Measurements from ENCODE around the gene CCSAP.
"Not testable (repeated sequence)": the region's sequence is repeated elsewhere in the genome, so short reads cannot be mapped to it uniquely, and the experiment has no call there.

Gene CCSAP

GRCh38 chr1:229342656-229343569, at the start of gene CCSAP:
TSS of gene CCSAP (minus strand) at chr1:229343047. CDS start at chr1:229342465, 582 bp downstream.
- DNase-seq = no peak

GRCh38 chr1:229390130-229390529, 47.3 kb upstream of the CCSAP start:
- no peak for DNase-seq

- no peak for DNase-seq
Observed at GRCh38 chr1:229388897-229389580, 46.2 kb upstream of the CCSAP start.

GRCh38 chr1:229385853-229386456, 43.1 kb upstream of the CCSAP start:
- no peak for DNase-seq

- DNase-seq = no peak
Observed at GRCh38 chr1:229384822-229385221, 42.0 kb upstream of the CCSAP start.

- DNase-seq = no peak
Observed at GRCh38 chr1:229383961-229384360, 41.1 kb upstream of the CCSAP start.

- no peak for DNase-seq
Observed at GRCh38 chr1:229383188-229383587, 40.3 kb upstream of the CCSAP start.

GRCh38 chr1:229381234-229381633, 38.4 kb upstream of the CCSAP start:
- DNase-seq = peak; percentile 91

GRCh38 chr1:229380536-229381160, 37.8 kb upstream of the CCSAP start:
- DNase-seq = peak; percentile 90

GRCh38 chr1:229379846-229380245, 37.0 kb upstream of the CCSAP start:
- DNase-seq = peak; percentile 79

GRCh38 chr1:229378586-229379367, 35.9 kb upstream of the CCSAP start:
- DNase-seq = peak; percentile 18

- not testable (repeated sequence) for DNase-seq
Observed at GRCh38 chr1:229378035-229378434, 35.2 kb upstream of the CCSAP start.

GRCh38 chr1:229377429-229377828, 34.6 kb upstream of the CCSAP start:
- no peak for DNase-seq

- no peak for DNase-seq
Observed at GRCh38 chr1:229376521-229376920, 33.7 kb upstream of the CCSAP start.

- no peak for DNase-seq
Observed at GRCh38 chr1:229374485-229374884, 31.6 kb upstream of the CCSAP start.

GRCh38 chr1:229373395-229373794, 30.5 kb upstream of the CCSAP start:
- no peak for DNase-seq

GRCh38 chr1:229372251-229372650, 29.4 kb upstream of the CCSAP start:
- DNase-seq = no peak

GRCh38 chr1:229371624-229372023, 28.8 kb upstream of the CCSAP start:
- no peak for DNase-seq

GRCh38 chr1:229370601-229371021, 27.8 kb upstream of the CCSAP start:
- DNase-seq = peak; percentile 94

GRCh38 chr1:229368347-229368746, 25.5 kb upstream of the CCSAP start:
- DNase-seq = no peak

GRCh38 chr1:229365569-229365968, 22.7 kb upstream of the CCSAP start:
- no peak for DNase-seq
